Type B pancreatic cell (in vitro differentiated cells): ENCODE data around the gene TRMU. TPM values are rescaled to one million over a fixed set of nuclear protein-coding genes. Genes with fewer than 3 reads are reported as not detected.
A peak's percentile ranks its signal among the peaks of the same experiment; 100 is the strongest.

Experiments
- DNase-seq: peaks from one replicate; pipeline ENCODE4 v3.0.0; 2021; ENCODE audit warnings: mixed read lengths; ENCODE audit not compliant: unreplicated experiment; ENCODE audit errors: extremely low spot score
- H3K27ac Mint-ChIP-seq: 2 replicates; pipeline ENCODE4 v1.8.0; 2021; ENCODE audit warnings: mild to moderate bottlenecking, mixed read lengths
- H3K27me3 Mint-ChIP-seq: 2 replicates; pipeline ENCODE4 v1.8.0; 2021; ENCODE audit warnings: mixed read lengths
- H3K36me3 Mint-ChIP-seq: 2 replicates; pipeline ENCODE4 v1.8.0; 2021; ENCODE audit warnings: mixed read lengths
- H3K4me1 Mint-ChIP-seq: one replicate; pipeline ENCODE4 v1.8.0; 2021; ENCODE audit warnings: mixed read lengths; ENCODE audit not compliant: unreplicated experiment
- H3K4me3 Mint-ChIP-seq: 2 replicates; pipeline ENCODE4 v1.8.0; 2021; ENCODE audit warnings: mild to moderate bottlenecking, mixed read lengths
- H3K9me3 Mint-ChIP-seq: 2 replicates; pipeline ENCODE4 v1.8.0; 2021; ENCODE audit warnings: mixed read lengths
- CTCF ChIP-seq: fragments of 200-600 bp; sonication (generic); conservative IDR thresholded peaks from 2 replicates; pipeline ENCODE4 v1.5.0; 2021; ENCODE audit warnings: antibody characterized with exemption, mild to moderate bottlenecking
- total RNA-seq: library from RNA; stranded (reverse); gene quantifications from 2 replicates; pipeline ENCODE4 v1.2.1, GENCODE V29; 2021; ENCODE audit warnings: low replicate concordance

Gene TRMU
- total RNA-seq, 1 donor from 2014 or later, result 68.4 TPM

- Mint-ChIP-seq H3K4me1 (peaks cover 40% of the 10 kb centered on the region), H3K36me3 (peaks cover 18% of the 10 kb centered on the region), H3K27ac (no peak overlapping the region), H3K4me3 (peak overlapping the region; percentile 88), H3K9me3 (no peaks in the 10 kb centered on the region), H3K27me3 (peaks cover 9% of the 10 kb centered on the region)
- DNase-seq, result no peak
- no peak for TF ChIP-seq CTCF
These were observed 38.2 kb upstream of the TRMU start for GRCh38 chr22:46297151-46297812.

GRCh38 chr22:46299101-46299500, 36.4 kb upstream of the TRMU start:
- DNase-seq, result no peak
- H3K9me3 Mint-ChIP-seq, result no peaks in the 10 kb centered on the region
- H3K4me1 Mint-ChIP-seq, result peaks cover 39% of the 10 kb centered on the region
- peak overlapping the region; percentile 36 for H3K27ac Mint-ChIP-seq
- peaks cover 22% of the 10 kb centered on the region for H3K36me3 Mint-ChIP-seq
- peaks cover 9% of the 10 kb centered on the region for H3K27me3 Mint-ChIP-seq
- peak overlapping the region; percentile 83 for H3K4me3 Mint-ChIP-seq
- TF ChIP-seq CTCF, result no peak

GRCh38 chr22:46300491-46300890, 35.0 kb upstream of the TRMU start:
- H3K4me1 Mint-ChIP-seq, result peaks cover 33% of the 10 kb centered on the region
- no peak overlapping the region for H3K4me3 Mint-ChIP-seq
- no peak for DNase-seq

GRCh38 chr22:46303347-46303965, 32.1 kb upstream of the TRMU start:
- TF ChIP-seq CTCF, result no peak
- no peak overlapping the region for H3K27ac Mint-ChIP-seq
- peaks cover 18% of the 10 kb centered on the region for H3K4me1 Mint-ChIP-seq
- H3K27me3 Mint-ChIP-seq, result peaks cover 10% of the 10 kb centered on the region
- H3K36me3 Mint-ChIP-seq, result peaks cover 28% of the 10 kb centered on the region
- H3K4me3 Mint-ChIP-seq, result no peak overlapping the region
- no peak for DNase-seq
- H3K9me3 Mint-ChIP-seq, result no peaks in the 10 kb centered on the region

More at GRCh38 chr22:46300491-46300890, 35.0 kb upstream of the TRMU start:
- H3K27me3 Mint-ChIP-seq, result peaks cover 9% of the 10 kb centered on the region
- H3K27ac Mint-ChIP-seq, result no peak overlapping the region
- no peak for TF ChIP-seq CTCF
- no peaks in the 10 kb centered on the region for H3K9me3 Mint-ChIP-seq
- H3K36me3 Mint-ChIP-seq, result peaks cover 22% of the 10 kb centered on the region

- peaks cover 9% of the 10 kb centered on the region for H3K27me3 Mint-ChIP-seq
- no peaks in the 10 kb centered on the region for H3K9me3 Mint-ChIP-seq
- no peak for DNase-seq
- no peak overlapping the region for H3K27ac Mint-ChIP-seq
- H3K4me1 Mint-ChIP-seq, result peaks cover 3% of the 10 kb centered on the region
- no peak for TF ChIP-seq CTCF
- H3K36me3 Mint-ChIP-seq, result peaks cover 16% of the 10 kb centered on the region
- H3K4me3 Mint-ChIP-seq, result peak overlapping the region; percentile 5
These were observed 27.1 kb upstream of the TRMU start for GRCh38 chr22:46308283-46308988.
